ENCODE results near the gene MTSS2.

The MTSS2 gene

DNA sequence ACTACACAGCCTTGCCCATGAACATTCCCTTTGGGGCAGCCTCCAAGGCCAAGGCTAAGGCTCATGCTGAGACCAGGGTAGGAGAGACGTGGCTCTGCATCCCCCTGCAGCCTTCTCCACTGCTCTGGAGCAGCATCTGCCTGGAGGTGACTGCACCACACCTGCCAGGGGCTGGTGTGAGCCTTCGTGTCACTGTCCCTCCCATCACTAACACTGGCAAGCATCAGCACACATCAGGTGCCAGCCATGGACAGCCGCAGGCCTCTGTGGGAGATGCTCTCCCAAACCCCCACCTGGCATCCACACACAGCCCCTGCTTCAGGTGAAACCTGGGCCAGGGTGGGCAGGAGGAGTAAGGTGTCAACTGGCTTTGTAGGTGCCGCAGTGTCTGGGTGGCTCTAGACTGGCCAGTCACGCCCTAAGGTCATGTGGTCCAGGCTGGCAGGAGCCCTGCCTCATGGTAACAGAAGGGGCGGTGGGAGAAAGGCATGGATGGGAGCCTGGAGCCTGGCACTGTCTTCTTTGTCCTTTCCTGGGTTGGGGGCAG is 18.1 kb upstream of the MTSS2 start:
- H3K4me3 ChIP-seq (ENCODE audit: low read depth, low read length) = no peak overlapping the region
- TF ChIP-seq, protein P1, sequence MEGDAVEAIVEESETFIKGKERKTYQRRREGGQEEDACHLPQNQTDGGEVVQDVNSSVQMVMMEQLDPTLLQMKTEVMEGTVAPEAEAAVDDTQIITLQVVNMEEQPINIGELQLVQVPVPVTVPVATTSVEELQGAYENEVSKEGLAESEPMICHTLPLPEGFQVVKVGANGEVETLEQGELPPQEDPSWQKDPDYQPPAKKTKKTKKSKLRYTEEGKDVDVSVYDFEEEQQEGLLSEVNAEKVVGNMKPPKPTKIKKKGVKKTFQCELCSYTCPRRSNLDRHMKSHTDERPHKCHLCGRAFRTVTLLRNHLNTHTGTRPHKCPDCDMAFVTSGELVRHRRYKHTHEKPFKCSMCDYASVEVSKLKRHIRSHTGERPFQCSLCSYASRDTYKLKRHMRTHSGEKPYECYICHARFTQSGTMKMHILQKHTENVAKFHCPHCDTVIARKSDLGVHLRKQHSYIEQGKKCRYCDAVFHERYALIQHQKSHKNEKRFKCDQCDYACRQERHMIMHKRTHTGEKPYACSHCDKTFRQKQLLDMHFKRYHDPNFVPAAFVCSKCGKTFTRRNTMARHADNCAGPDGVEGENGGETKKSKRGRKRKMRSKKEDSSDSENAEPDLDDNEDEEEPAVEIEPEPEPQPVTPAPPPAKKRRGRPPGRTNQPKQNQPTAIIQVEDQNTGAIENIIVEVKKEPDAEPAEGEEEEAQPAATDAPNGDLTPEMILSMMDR (IDR thresholded peaks at IDR 0.05; ENCODE audit: insufficient read depth, low read depth, low read length, missing control alignments) = no peak
- no peak for DNase-seq (ENCODE audit: low read depth)

DNA sequence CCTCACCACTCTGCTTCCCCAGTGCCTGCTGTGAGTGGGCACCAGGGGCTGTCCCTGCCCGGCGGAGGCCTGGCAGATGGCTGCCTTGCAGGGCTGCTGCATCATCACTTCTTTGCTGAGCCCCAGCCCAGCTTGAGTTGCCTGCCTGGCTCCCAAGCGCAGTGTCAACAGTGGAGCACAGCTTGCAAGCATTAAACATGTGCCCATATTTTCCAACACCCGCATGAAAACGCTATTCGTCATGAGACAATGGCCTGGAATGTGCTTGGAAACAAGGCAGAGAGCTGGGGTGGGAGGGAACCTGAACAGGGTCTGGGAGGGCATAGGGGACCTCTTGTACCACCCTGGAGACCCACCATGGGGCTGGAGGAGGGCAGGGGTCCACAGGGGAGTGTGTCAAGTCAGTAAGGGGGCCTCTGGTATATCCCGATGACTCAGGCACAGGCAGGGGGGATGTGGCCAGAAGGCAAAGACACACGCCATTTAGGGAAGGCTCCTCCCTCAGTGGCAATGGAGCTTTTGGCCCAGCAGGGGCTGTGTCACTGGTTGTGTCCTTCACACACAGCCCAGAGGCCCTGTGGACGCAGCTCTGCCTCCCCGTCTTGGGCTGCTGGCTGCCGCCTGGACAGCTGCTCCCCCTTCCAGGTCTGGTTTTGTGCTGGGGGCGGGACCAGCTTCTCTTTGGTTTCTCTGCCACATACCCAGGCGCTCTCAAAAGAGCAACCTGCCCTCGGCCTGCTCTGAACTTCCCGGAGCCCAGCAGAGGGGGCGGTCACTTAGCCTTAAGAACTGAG is 17.4 kb upstream of the MTSS2 start:
- TF ChIP-seq, protein P1 (IDR thresholded peaks at IDR 0.05; ENCODE audit: insufficient read depth, low read depth, low read length, missing control alignments) = no peak
- no peak for DNase-seq (ENCODE audit: low read depth)
- no peak overlapping the region for H3K4me3 ChIP-seq (ENCODE audit: low read depth, low read length)

DNA sequence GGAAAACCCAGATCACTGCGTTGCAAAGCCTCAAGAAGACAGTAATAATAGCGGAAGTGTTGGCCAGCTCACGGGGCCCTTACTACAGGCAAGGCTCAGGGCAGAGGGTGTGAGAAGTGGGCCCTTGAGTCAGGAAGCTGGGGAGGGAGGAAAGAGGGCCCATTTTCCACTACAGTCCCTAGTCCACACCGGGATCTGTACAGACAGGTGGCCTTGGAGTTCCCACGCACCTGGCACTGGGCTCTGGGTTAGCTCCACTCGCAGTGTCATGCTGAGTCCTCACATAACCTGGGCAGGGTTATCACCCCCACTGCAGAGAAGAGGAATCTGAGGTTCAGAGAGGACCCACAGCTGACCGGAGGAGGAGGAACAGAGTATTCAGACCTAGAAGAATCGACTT is 16.8 kb upstream of the MTSS2 start:
- TF ChIP-seq, protein P1 (IDR thresholded peaks at IDR 0.05; ENCODE audit: insufficient read depth, low read depth, low read length, missing control alignments) = no peak
- no peak for DNase-seq (ENCODE audit: low read depth)
- H3K4me3 ChIP-seq (ENCODE audit: low read depth, low read length) = no peak overlapping the region

DNA sequence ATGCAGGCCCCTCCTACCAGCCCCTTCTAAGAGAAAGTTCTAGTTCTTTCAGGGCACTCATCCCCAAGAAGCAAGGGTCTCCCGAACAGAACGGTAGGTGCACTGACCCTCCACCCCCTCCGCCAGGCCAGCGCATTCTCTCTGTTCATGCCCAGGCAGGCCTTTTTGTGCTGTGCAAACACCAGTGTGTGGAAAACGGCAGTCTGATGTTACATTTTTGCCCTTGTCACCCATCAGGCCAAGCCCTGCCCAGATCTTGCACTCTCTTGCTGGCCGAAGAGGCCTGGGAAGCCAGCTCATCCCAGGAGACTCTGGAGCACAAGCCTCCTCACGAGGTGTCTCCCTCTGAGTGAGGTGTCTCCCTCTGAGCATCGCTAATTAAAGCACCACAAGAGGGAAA is 16.1 kb upstream of the MTSS2 start:
- no peak overlapping the region for H3K4me3 ChIP-seq (ENCODE audit: low read depth, low read length)
- TF ChIP-seq, protein P1 (IDR thresholded peaks at IDR 0.05; ENCODE audit: insufficient read depth, low read depth, low read length, missing control alignments) = no peak
- DNase-seq (ENCODE audit: low read depth) = no peak

DNA sequence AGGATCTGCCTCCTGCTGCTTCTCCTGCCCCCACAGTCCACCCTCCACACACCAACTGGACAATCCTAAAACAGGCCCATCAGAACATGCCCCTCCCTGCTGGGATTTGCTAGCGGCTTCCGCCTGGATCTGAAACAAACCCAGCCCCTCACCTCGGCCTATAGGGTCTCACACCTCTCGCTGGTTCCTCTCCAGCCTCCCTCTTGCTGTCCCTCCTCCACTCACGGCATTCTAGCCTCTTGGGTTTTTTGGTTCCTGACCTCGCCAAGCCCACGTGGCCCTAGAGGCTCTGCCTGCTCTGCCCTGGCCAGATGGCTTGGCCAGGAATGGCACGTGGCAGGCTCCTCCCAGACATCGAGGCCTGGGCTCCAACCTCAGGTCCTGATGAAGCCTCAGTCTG is 15.7 kb upstream of the MTSS2 start:
- no peak overlapping the region for H3K4me3 ChIP-seq (ENCODE audit: low read depth, low read length)
- TF ChIP-seq, protein P1 (IDR thresholded peaks at IDR 0.05; ENCODE audit: insufficient read depth, low read depth, low read length, missing control alignments) = no peak
- no peak for DNase-seq (ENCODE audit: low read depth)

DNA sequence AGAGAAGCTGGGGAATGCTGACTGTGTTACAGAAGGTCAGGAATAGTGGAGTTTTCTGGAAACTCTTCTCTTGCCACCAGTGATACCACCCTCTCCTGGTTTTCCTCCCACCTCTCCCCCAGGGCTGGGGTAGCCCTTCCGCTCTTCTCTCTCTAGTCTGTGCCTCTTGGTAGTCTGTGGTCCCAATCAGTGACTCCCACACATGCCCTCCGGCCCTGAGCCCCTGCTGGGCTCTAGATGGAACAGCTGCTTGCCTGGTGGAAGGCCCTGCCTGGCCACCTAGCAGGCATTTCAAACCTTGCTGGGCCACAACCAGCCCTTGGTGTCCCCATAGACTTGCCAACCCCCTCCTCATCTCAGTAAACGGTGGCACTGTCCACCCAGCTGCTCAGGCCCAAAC is 15.2 kb upstream of the MTSS2 start:
- DNase-seq (ENCODE audit: low read depth) = no peak
- TF ChIP-seq, protein P1 (IDR thresholded peaks at IDR 0.05; ENCODE audit: insufficient read depth, low read depth, low read length, missing control alignments) = no peak
- no peak overlapping the region for H3K4me3 ChIP-seq (ENCODE audit: low read depth, low read length)
